Measurements from ENCODE around the gene ANGPTL8. TPM values are rescaled to one million over a fixed set of nuclear protein-coding genes. Genes with fewer than 3 reads are reported as not detected.

Gene ANGPTL8
- total and polyA plus RNA-seq, 2 of the 13 experiments (the other 11 are each of a cell fraction or from before 2014, with no cell fraction given) = 27.3 to 243 TPM

DNA sequence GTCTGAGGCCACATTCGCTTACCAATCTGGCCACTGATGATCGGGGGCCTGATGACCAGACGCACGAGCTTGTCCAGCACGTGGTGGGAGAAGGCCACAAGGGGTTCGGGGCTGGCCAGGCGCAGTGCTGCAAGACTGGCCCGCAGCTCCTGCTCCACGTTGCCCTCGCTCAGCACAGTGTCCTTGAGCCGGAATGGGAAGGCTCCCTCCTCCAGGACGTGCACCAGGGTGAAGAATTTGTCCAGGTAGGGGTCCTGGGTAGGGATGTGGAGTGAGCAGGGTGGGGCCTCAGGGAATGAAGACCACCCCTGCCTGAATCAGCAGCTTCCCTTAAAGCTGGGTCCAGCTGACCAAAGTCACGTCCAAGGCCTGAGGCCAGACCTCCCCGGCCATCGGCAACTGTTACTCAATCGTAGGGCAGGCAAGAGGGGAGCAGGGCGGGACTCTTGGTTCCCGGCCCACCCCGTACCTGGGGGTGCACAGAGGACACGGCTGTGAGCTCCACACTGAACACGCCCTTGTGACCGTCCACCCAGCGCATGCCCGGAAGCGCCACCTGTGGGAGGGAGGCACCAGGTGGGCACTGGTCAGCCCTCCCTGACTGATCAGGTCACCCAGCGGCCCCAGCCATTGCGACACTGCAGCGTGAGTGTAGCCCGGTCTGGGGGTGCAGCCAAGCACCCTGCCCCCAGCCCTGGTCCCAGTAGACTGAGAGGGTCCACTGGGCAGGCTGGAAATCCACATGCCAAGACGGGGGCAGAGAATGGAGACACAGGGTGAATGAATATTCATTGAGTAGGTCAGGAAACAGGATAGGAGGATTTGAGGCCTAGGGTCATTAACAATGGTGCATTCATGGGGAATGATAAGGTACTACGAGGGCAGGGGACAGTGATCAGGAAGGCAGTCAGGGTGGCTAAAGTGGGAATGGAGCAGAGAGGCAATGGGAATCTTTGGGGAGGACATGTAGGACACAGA lies 2.8 kb upstream of the ANGPTL8 start (continued):
- TF ChIP-seq, protein P1, sequence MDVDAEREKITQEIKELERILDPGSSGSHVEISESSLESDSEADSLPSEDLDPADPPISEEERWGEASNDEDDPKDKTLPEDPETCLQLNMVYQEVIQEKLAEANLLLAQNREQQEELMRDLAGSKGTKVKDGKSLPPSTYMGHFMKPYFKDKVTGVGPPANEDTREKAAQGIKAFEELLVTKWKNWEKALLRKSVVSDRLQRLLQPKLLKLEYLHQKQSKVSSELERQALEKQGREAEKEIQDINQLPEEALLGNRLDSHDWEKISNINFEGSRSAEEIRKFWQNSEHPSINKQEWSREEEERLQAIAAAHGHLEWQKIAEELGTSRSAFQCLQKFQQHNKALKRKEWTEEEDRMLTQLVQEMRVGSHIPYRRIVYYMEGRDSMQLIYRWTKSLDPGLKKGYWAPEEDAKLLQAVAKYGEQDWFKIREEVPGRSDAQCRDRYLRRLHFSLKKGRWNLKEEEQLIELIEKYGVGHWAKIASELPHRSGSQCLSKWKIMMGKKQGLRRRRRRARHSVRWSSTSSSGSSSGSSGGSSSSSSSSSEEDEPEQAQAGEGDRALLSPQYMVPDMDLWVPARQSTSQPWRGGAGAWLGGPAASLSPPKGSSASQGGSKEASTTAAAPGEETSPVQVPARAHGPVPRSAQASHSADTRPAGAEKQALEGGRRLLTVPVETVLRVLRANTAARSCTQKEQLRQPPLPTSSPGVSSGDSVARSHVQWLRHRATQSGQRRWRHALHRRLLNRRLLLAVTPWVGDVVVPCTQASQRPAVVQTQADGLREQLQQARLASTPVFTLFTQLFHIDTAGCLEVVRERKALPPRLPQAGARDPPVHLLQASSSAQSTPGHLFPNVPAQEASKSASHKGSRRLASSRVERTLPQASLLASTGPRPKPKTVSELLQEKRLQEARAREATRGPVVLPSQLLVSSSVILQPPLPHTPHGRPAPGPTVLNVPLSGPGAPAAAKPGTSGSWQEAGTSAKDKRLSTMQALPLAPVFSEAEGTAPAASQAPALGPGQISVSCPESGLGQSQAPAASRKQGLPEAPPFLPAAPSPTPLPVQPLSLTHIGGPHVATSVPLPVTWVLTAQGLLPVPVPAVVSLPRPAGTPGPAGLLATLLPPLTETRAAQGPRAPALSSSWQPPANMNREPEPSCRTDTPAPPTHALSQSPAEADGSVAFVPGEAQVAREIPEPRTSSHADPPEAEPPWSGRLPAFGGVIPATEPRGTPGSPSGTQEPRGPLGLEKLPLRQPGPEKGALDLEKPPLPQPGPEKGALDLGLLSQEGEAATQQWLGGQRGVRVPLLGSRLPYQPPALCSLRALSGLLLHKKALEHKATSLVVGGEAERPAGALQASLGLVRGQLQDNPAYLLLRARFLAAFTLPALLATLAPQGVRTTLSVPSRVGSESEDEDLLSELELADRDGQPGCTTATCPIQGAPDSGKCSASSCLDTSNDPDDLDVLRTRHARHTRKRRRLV (CRISPR knock-in tag; IDR thresholded peaks at IDR 0.05) = peak; percentile 90; the same call in 1 of the 2 replicates
- TF ChIP-seq, protein P2, sequence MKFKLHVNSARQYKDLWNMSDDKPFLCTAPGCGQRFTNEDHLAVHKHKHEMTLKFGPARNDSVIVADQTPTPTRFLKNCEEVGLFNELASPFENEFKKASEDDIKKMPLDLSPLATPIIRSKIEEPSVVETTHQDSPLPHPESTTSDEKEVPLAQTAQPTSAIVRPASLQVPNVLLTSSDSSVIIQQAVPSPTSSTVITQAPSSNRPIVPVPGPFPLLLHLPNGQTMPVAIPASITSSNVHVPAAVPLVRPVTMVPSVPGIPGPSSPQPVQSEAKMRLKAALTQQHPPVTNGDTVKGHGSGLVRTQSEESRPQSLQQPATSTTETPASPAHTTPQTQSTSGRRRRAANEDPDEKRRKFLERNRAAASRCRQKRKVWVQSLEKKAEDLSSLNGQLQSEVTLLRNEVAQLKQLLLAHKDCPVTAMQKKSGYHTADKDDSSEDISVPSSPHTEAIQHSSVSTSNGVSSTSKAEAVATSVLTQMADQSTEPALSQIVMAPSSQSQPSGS (CRISPR knock-in tag; IDR thresholded peaks at IDR 0.05) = peak; percentile 67; the same call in 1 of the 2 replicates
- peak; percentile 69; the same call in 1 of the 2 replicates for TF ChIP-seq HOXD1 (CRISPR knock-in tag; IDR thresholded peaks at IDR 0.05)

All from HepG2 (cell line).